Measurements from ENCODE around the gene CCNYL1.
A peak's percentile ranks its signal among the peaks of the same experiment; 100 is the strongest.

Gene CCNYL1

GRCh38 chr2:207698301-207698700, 13.1 kb upstream of the CCNYL1 start:
- no peak overlapping the region for H3K27ac ChIP-seq
- no peak for TF ChIP-seq CTCF (IDR thresholded peaks at IDR 0.05)
- H3K4me3 ChIP-seq, result no peak overlapping the region
- DNase-seq, result no peak
- intact Hi-C loops (cut with DNase I; ENCODE audit: low total_unique reads), result no loop called here
- no peaks in the 10 kb centered on the region for H3K36me3 ChIP-seq
- no peaks in the 10 kb centered on the region for H3K9me3 ChIP-seq
- H3K27me3 ChIP-seq, result no peaks in the 10 kb centered on the region
- H3K4me1 ChIP-seq, result peaks cover 0 to 37% (median 2%) of the 10 kb centered on the region in 4 donors

GRCh38 chr2:207704078-207704477, 7.4 kb upstream of the CCNYL1 start:
- Histone ChIP-seq H3K9me3 (no peaks in the 10 kb centered on the region), H3K4me3 (no peak overlapping the region), H3K4me1 (no peaks in the 10 kb centered on the region), H3K27ac (no peak overlapping the region), H3K36me3 (no peaks in the 10 kb centered on the region), H3K27me3 (no peaks in the 10 kb centered on the region)
- TF ChIP-seq CTCF (IDR thresholded peaks at IDR 0.05), result no peak
- DNase-seq, result no peak
- intact Hi-C loops (cut with DNase I; ENCODE audit: low total_unique reads), result no loop called here

GRCh38 chr2:207704671-207705070, 6.8 kb upstream of the CCNYL1 start:
- no peak overlapping the region for H3K27ac ChIP-seq
- intact Hi-C loops (cut with DNase I; ENCODE audit: low total_unique reads), result no loop called here
- H3K36me3 ChIP-seq, result no peaks in the 10 kb centered on the region
- no peaks in the 10 kb centered on the region for H3K27me3 ChIP-seq
- DNase-seq, result no peak
- TF ChIP-seq CTCF (IDR thresholded peaks at IDR 0.05), result no peak
- no peaks in the 10 kb centered on the region for H3K4me1 ChIP-seq
- H3K9me3 ChIP-seq, result no peaks in the 10 kb centered on the region
- H3K4me3 ChIP-seq, result no peak overlapping the region

- TF ChIP-seq CTCF (IDR thresholded peaks at IDR 0.05), result no peak
- H3K9me3 ChIP-seq, result no peaks in the 10 kb centered on the region
- no peaks in the 10 kb centered on the region for H3K27me3 ChIP-seq
- H3K4me3 ChIP-seq, result no peak overlapping the region
- intact Hi-C loops (cut with DNase I; ENCODE audit: low total_unique reads), result no loop called here
- peaks cover 0 to 9% (median 3%) of the 10 kb centered on the region in 4 donors for H3K4me1 ChIP-seq
- H3K27ac ChIP-seq, result no peak overlapping the region
- H3K36me3 ChIP-seq, result no peaks in the 10 kb centered on the region
- no peak for DNase-seq
These were observed 4.2 kb upstream of the CCNYL1 start for GRCh38 chr2:207706936-207707860.

- Histone ChIP-seq H3K9me3 (no peaks in the 10 kb centered on the region), H3K36me3 (no peaks in the 10 kb centered on the region), H3K27me3 (no peaks in the 10 kb centered on the region), H3K4me1 (peaks cover 0 to 32% (median 11%) of the 10 kb centered on the region in 4 donors), H3K4me3 (peak overlapping the region; percentile 79 to 99), H3K27ac (peak overlapping the region; percentile 86 to 91)
- peak; percentile 38 to 76 for DNase-seq
- no peak for TF ChIP-seq CTCF (IDR thresholded peaks at IDR 0.05)
- intact Hi-C loops (cut with DNase I; ENCODE audit: low total_unique reads), result loop anchor here (2.0 to 10.0 kb wide), 2 partner anchors 57 to 87 kb away; partner anchors contain the start of genes FZD5 and METTL21A
These were observed 500 bp downstream of the CCNYL1 start for GRCh38 chr2:207711750-207712530.

Data from tibial artery (tissue), 4 donors.